NOMO-1 treated with DMSO at 0.1 percent for 48 hours (cell line): ENCODE measurements around the gene ISG20.

Source experiments
- DNase-seq: peaks from one replicate; lab custom pipeline; 2025; ENCODE audit not compliant: unreplicated experiment; lab: John Stamatoyannopoulos, UW

The ISG20 gene

GRCh38 chr15:88652456-88653199, 13.8 kb downstream of the ISG20 start:
- DNase-seq: no peak

GRCh38 chr15:88653200-88654064, 14.6 kb downstream of the ISG20 start:
- no peak for DNase-seq

GRCh38 chr15:88654430-88655102, 15.8 kb downstream of the ISG20 start:
- no peak for DNase-seq

GRCh38 chr15:88655103-88655553, 16.3 kb downstream of the ISG20 start:
- DNase-seq: no peak

- no peak for DNase-seq
These were observed 17.1 kb downstream of the ISG20 start for GRCh38 chr15:88655800-88656488.

GRCh38 chr15:88656760-88657221, 18.0 kb downstream of the ISG20 start:
- DNase-seq: no peak

- peak; percentile 15 for DNase-seq
These were observed 18.7 kb downstream of the ISG20 start for GRCh38 chr15:88657326-88658069.

GRCh38 chr15:88658070-88658965, 19.5 kb downstream of the ISG20 start:
- DNase-seq: no peak

- DNase-seq: no peak
These were observed 20.4 kb downstream of the ISG20 start for GRCh38 chr15:88658972-88659931.

- no peak for DNase-seq
These were observed 22.4 kb downstream of the ISG20 start for GRCh38 chr15:88661041-88661700.

- DNase-seq: no peak
These were observed 23.1 kb downstream of the ISG20 start for GRCh38 chr15:88661761-88662556.

- DNase-seq: no peak
These were observed 24.4 kb downstream of the ISG20 start for GRCh38 chr15:88663141-88663621.

- no peak for DNase-seq
These were observed 25.4 kb downstream of the ISG20 start for GRCh38 chr15:88664151-88664778.

GRCh38 chr15:88674661-88675060, 35.8 kb downstream of the ISG20 start:
- no peak for DNase-seq

- no peak for DNase-seq
These were observed 39.9 kb downstream of the ISG20 start for GRCh38 chr15:88678755-88679154.
